Anterior cingulate cortex (tissue), 58 donors: ENCODE measurements around the gene FAM120B.
"Not testable (repeated sequence)": the region's sequence is repeated elsewhere in the genome, so short reads cannot be mapped to it uniquely, and the experiment has no call there.

ENCODE experiments used
- DNase-seq, 58 donors: peaks; one replicate each; lab custom pipeline; 2025; lab: John Stamatoyannopoulos, UW

Gene FAM120B, protein sequence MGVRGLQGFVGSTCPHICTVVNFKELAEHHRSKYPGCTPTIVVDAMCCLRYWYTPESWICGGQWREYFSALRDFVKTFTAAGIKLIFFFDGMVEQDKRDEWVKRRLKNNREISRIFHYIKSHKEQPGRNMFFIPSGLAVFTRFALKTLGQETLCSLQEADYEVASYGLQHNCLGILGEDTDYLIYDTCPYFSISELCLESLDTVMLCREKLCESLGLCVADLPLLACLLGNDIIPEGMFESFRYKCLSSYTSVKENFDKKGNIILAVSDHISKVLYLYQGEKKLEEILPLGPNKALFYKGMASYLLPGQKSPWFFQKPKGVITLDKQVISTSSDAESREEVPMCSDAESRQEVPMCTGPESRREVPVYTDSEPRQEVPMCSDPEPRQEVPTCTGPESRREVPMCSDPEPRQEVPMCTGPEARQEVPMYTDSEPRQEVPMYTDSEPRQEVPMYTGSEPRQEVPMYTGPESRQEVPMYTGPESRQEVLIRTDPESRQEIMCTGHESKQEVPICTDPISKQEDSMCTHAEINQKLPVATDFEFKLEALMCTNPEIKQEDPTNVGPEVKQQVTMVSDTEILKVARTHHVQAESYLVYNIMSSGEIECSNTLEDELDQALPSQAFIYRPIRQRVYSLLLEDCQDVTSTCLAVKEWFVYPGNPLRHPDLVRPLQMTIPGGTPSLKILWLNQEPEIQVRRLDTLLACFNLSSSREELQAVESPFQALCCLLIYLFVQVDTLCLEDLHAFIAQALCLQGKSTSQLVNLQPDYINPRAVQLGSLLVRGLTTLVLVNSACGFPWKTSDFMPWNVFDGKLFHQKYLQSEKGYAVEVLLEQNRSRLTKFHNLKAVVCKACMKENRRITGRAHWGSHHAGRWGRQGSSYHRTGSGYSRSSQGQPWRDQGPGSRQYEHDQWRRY

DNA sequence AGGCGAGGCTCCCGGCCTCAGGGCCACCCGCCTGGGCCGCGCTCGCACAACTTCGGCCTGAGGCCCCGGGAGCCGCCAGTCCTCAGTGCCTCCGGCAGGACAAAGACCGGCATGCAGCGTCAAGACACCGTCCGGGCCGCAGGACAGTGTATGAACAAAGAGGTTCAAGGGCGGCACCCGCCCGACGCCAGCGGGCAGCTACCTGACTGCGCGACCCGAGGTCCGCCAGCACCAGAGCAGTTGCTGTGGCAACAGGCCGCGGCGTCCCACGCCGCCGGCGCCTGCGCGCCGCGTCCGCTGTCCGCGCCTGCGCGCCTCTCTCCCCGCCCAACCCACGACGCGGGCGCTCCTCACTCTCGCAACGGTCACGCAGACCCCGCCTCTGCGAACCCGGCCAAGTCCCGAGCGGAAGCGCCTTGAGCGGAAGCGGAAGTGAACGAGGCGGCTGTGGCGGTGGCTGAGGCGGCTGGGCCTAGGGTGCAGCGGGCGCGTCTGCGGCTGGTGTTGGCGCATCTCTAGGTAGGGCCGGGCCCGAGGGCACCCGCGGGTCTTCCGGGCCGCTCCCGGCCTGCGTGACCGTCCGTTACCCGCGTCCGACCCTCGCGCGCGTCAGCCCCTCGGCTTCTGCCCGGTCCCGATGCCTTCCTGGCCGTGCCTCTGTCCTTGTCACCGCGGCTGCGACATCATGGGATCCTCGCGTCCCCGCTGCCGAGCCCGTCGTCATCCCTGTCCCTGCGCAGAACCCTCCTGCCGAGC lies at the start of gene FAM120B:
Gene FAM120B, plus strand, starts transcription at position 435 of the 756 bp plus-strand sequence. CDS start 10,633 bp downstream, outside the sequence.
- DNase-seq, result peak; percentile 65 to 98 (median 96)

DNA sequence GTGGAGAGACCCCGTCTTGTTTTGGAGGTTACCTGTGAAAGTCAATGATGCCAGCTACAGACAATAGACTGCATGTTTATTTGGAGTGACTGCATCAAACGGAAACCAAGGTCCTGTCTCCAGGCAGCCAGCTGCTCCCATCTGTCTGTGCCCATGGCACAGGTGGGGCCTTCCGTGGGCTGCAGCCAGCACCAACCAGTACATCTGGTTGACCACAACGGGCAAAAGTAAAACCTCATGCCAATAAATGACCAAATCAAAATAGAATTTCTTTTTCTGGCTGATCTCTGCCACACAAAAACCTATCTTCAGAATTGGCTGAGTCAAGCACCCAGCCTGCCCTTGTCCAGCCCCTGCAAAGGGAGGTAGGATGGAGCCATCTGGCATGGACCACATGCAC lies 49.2 kb upstream of the FAM120B start:
- no peak for DNase-seq

DNA sequence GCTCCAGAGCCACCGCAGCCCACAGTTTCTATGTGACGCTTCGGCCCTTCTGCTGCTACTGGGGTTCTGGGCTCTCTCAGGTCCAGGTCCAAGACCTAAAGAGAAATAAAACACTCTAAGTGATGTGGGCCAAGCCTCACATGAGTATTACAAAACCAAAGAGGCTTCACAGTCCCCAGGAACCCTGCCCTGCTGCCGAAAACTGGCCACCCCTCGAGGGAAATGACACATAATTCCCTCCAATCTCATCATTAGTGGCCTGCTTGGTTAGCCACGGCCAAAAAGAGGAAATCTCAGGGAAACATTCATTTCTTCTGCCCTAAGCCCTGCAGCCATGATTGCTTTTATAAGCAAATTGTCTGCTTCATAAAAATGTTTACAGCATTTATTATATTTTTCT lies 48.2 kb upstream of the FAM120B start:
- DNase-seq, result no peak

DNA sequence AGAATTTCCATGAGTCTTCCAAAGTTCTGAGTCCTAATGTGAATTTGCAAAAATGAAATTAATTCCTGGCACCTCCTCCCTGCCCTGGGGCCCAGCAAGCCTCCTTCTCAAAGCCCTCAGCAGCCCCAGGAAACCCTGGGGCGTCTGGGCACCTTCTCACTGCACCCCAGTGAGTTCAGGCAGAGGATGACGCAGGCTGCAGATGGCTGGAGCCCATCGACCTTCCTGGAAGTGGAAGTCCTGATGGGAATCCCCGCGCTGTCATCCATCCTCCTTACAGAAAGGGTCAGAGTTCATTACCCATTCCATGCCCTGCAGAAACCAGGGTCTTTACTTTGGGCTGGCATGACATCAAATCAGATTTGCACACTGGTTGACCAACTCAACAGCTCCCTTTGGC lies 47.3 kb upstream of the FAM120B start:
- no peak for DNase-seq

DNA sequence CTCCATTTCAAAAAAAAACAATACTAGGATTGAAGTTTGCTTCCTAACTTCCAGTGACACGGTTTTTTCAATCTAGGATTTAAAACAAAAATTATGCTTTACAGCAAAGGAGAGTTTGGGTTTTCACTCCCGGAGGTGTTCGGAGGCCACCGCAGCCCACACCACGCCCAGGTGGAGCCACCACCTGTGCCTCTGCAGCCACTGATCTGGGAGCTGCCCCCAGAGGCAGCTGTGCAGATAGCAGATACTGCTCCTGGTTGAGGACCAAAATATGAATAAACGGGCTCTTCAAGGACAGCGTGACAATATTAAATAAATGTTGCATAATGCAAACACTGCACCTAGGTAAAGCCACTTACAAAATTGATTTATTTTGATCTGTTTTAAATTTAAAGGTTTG lies 45.9 kb upstream of the FAM120B start:
- DNase-seq, result no peak

DNA sequence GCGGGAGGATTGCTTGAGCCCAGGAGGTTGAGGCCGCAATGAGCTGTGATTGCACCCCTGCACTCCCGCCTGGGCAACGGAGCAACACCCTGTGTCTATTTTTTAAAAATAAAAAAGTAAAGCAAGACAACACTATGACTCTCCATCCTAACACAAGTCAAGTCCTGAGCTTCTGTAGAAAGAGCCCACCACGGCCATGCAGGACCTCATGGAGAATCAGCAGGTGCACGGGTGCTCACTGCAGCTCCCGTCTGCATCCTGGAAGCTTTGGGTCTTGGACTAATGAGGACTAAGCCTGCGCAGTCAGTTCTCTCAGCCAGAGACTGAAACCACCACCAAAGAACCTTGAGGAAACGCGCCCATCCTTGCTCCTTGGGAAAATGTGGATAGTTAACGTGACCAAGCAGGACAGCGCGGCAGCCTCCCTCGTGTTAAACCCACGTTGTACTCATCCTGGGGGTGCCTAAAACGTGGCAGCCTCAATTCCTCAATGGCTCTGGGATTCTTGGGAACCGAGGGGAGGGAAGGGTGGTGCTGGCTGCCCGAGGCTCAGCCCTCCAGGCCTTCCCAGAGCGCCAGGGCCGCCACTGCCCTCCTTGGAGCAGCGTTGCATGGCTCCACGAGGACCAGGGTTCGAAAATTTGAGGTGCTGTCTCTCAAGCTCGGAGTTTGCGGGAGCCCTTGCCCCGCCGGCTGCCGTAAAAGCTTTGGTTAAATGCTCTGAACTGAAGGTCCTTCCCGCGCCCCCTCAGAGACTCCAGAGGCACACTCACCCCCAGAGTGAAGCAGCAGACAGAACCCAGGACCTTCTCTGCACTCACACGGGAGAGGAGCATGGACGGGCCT lies 44.7 kb upstream of the FAM120B start:
- DNase-seq, result no peak

DNA sequence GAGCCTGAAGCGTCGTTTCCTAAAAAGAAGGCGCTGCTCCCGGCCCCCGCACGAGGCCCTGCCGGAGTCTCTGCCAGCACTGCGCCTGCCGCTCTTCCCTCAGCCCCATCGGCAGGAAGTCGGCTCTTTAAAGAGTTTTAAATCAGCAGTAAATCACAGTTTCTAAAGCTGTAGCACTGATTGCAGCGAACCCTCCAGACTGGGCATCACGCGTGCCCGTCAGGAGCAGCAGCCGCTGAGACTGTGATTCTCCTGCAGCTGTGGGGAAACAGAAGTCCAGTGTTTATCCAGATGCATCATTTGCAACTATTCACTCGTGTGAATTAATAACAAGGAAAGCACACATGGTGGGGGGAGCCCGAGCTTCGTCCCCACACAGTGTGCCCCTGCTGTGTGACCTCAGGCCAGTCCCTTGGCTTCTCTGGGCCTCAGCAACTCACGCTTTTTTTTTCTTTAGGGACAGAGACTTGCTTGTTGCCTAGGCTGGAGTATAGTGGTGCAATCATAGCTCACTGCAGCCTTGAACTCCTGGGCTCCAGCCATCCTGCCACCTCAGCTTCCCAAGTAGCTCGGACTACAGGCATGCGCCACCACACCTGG lies 44.0 kb upstream of the FAM120B start:
- peak in 36 of 58 donors; percentile 19 to 79 (median 46) for DNase-seq

DNA sequence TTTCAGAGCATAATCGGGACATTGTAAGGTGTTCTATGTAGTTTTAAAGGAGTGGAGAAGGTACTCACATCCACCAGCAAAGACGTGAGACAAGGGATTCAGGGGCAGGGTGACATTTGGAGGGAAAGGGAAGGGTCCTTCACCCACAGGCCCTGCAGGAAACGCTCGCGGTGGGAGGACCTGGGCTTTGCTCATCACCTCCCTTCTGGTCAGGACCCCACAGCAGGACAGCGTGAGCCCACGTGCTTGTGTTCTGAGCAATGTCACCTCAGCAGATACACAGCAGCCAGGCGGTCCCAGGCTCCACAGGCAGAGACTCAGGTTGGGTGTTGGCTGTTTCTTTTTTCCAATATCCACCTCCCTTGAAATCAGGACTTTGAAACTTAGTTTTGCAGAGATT lies 43.1 kb upstream of the FAM120B start:
- no peak for DNase-seq

DNA sequence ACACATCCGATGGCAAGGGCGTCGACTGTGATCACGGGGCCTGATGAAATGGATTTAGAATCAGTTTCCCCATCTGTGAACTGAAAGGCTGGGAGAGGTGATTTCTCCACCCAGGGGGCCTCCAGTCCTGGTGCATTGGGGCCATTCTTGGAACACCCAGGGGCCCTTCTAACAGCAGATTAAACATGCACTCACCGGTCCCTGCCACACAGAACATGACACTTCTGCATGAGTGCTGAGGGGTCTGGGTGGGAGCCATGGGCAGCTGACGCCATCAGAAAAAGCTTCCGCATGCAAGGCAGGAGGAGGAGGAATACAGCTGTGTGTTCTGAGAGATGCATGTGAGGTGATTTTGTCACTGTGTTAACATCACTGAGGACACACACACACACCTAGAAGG lies 42.5 kb upstream of the FAM120B start:
- DNase-seq, result no peak

DNA sequence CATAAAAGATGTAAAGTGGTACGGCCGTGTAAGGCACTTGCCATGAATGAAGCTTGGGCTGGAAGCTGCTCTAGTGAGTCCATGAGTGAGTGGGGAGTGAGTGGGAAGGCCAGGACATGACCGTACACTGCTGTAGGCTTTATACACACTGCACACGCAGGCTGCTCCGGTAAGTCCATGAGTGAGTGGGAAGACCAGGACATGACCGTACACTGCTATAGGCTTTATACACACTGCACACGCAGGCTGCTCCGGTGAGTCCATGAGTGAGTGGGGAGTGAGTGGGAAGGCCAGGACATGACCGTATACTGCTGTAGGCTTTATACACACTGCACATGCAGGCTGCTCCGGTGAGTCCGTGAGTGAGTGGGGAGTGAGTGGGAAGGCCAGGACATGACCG lies 41.9 kb upstream of the FAM120B start:
- not testable (repeated sequence) for DNase-seq

DNA sequence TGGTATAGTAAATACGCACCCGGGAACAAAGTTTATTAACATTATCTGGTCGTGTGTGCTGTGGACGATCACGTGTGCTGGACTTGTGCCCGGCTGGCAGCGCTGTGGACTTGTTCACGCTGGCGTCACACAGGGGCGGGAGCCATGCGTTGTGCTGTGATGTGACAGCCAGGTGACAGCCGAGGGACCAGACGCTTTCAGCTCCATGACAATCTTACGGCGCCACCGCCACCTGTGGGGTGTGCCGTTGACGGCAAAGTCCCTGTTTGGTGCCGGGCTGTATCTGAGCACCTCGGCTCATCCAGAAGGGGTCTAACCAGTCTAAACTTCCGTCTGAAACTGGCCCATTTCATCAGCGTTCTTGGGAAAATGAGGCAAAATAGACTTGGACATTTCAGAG lies 40.9 kb upstream of the FAM120B start:
- DNase-seq, result peak in 45 of 58 donors; percentile 16 to 91 (median 56)

DNA sequence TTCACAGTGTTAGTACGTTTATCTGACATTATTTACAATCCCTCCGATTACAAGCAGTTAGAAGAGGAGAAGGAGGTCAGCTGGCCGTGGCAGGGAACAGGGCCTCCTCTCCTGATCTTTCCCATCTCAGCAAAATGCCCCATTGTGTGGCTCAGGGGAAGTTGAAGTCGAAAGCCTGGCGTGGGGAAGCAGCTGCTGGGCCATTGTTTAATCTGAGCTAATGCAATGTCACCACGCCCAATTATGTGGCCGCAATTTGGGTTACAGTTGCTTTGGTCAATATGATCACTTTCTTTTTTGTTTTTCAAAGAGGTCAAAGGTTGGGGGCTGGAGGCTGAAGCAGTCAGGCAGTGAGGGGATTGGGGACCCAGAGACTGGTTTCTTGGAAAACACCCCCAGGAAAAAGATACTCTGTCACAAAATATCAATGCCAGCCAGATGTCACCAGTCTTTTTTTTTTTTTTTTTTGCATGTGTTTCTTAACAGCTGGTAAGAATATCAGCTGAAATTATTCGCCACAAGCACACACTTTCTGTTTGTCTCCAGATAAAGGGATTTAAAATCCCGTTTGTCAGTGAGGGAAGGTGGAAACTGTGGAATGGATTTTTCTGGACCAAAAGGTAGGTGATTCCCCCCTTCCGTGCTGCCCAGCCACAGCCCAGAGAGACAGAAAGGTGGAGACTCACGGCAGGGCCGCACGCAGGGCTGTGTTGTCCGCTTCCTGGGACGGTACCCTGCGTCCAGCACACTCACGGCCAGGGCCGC lies 40.3 kb upstream of the FAM120B start:
- DNase-seq, result peak in 34 of 58 donors; percentile 17 to 82 (median 51)

DNA sequence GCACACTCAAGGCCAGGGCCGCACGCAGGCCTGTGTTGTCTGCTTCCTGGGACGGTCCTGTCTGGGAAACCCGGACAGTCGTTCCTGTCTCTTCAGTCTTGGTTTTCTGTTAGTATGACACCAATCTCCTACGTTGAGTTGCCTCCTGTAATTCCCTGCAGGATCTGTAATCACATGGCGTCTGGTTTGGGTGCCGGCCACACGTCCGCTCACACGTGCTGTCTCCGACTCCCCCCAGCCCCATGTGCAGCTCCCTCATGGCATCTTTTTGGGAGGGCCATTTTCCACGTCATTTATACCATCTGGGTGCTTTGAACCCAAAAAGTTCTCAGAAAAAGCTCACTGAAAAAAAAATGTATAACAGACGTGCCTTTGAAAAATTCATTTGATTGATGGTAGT lies 38.9 kb upstream of the FAM120B start:
- DNase-seq, result no peak

DNA sequence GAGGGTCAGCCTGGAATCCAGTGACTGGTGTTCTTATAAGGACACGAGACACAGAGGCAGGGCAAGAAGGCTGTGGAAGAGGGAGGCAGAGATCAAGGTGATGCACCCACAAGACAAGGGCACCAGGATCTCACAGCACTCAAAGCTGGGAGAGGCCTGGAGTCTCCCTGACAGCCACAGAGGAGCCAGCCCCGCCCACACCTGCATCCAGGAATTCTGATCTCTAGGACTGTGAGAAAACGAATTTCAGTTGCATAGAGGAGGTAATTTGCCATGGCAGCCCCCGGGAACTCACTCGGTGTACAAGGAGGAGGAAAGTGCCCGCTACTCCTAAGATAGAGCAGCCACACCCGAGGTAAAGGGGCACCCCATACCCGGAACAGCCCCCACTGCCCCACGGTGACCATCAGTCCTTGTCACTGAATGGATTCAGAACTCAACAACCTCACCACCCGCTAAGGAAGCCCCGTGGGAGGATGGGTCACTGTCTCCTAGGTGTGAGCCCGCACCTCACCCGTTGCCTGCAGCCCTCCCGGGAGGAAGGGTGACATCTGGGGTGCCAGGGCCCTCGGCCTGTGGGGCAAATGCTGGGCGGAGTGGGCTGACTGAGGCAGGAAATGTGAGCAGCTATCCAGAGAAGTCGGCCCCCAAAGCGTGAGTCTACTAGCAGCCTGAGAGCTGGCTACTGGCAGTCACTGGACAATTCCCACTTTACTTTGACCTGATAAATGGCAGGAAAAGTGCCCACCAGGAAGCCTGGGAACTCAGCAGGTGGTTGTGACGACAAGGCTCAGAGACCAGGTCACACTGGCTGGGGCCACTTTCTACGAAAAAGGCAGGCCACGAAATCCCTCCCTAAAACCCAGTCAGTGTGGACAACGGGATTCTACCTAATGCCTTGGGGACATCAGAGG lies 38.1 kb upstream of the FAM120B start:
- no peak for DNase-seq

DNA sequence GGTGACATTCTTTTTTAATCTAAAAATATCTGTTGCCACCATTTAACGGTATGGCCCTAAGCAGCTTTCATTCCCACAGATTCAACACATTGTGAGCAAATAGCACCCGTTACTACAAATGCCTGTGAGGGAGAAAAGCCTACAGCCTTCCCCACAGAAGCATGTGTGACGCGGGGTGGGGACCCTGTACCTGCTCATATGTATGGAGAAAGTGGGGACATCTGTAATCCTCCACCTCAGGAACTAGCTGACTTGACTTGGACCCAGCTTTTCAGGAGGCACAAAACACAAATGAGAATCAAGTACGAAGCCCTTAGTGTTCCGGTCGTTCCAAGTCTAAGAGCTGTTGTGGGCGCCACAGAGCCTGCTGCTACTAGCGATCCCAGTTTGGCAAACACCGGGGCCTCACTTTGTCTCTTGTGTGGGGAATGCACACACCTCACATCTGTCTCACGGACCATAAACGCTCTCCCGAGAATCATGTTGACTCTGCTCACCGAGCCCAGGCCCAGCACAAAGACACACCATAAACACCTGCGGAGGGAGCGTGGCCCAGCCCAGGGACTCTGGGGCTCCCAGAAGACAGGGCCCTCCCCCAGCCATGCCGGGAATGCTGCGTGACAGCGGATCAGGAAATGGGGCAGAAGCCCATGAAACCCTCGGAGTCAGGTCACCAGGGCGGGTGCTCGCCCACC lies 37.3 kb upstream of the FAM120B start:
- DNase-seq, result no peak

DNA sequence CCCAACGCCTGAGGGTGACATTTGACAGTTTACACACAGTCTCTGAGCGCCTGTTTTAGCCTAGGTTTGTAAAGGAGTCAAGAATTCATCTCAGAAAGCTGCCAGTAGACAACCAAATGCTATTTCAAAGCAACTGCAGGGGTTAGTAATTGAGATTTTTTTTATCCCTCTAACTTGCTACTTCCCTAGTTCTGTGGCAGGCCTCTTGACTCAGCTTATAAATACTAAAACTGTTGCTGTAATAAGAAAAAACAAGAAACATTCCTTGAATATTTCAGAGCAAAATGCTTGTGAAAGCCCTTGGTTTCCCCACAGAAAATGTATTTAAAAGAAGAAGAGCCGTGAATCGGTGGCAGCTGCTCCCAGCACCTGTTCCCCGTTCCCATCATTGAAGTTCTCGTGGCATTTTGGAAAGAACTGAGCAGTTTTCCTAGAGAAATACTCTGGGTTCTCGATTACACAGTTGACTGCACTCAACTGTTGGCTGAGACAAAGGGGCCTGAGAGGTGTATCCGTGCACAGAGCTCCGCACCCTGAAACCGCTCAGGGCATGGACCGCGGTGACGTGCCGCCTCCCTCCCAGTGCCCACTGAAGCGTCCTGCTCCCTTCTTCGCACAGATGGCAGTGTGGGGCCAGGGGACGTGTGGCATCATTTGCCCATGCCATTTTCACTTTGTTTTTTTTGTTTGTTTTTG lies 36.6 kb upstream of the FAM120B start:
- DNase-seq, result no peak
